SKM-1 (cell line): ENCODE results near the gene SBF1.
"Not testable (repeated sequence)": the region's sequence is repeated elsewhere in the genome, so short reads cannot be mapped to it uniquely, and the experiment has no call there.

Experiments used
- DNase-seq: peaks from one replicate; lab custom pipeline; 2025; ENCODE audit not compliant: unreplicated experiment; lab: John Stamatoyannopoulos, UW

Gene SBF1

DNA sequence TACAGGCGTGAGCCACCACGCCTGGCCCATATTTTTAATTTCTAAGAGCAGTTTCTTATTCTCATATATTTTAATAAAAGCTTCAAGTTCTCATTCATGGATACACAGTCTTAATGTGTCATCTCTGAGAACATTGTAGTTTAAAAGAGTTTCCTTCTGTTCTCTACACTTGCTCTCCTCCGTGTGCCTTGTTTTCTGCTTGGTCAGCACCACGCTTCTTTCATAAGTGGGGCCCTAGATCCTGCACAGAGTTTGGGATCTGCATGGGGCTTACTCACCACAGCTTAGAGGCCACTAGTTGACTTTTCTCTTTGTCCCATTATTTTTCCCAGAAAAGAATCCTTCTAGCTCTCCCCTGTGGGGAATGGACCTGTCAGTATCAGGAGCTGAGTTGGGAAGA lies 72.9 kb downstream of the SBF1 start:
- no peak for DNase-seq

- no peak for DNase-seq
Measured at GRCh38 chr22:50400931-50401330, 73.9 kb downstream of the SBF1 start.

- DNase-seq: no peak
Measured at GRCh38 chr22:50400406-50400805, 74.4 kb downstream of the SBF1 start.

GRCh38 chr22:50399751-50400331 lies 75.0 kb downstream of the SBF1 start:
- no peak for DNase-seq

DNA sequence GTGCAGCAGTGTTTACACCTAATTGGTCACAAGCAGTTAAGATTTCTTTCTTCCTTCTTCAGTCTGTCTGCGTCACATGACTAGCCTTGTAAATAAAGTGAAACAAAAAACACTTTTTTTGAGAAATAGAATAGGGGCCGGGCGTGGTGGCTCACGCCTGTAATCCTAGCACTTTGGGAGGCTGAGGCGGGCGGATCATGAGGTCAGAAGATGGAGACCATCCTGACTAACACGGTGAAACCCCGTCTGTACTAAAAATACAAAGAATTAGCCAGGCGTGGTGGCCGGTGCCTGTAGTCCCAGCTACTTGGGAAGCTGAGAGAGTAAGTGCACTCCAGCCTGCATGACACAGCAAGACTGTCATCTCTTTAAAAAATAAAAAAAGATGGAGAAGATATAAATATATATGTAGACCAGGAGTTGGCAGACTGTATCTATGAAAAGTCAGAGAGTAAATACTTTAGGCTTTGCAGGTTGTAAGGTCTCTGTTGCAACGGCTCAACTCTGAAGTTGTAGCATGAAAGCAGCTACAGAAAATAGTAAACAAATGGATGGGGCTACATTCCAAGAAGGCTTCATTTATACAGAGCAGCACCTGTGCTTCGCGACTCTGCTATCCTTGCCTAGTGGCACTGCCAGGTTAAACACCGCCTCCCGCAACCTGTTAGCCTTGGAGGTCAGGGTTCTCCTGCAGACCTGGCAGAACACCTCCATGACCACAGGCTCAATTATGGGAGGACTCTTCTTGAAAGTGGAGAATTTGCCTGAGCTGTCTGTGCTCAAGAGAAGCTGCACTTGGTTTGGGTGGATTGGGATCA lies 75.8 kb downstream of the SBF1 start:
- DNase-seq: no peak

GRCh38 chr22:50397371-50398060 lies 77.3 kb downstream of the SBF1 start:
- not testable (repeated sequence) for DNase-seq

DNA sequence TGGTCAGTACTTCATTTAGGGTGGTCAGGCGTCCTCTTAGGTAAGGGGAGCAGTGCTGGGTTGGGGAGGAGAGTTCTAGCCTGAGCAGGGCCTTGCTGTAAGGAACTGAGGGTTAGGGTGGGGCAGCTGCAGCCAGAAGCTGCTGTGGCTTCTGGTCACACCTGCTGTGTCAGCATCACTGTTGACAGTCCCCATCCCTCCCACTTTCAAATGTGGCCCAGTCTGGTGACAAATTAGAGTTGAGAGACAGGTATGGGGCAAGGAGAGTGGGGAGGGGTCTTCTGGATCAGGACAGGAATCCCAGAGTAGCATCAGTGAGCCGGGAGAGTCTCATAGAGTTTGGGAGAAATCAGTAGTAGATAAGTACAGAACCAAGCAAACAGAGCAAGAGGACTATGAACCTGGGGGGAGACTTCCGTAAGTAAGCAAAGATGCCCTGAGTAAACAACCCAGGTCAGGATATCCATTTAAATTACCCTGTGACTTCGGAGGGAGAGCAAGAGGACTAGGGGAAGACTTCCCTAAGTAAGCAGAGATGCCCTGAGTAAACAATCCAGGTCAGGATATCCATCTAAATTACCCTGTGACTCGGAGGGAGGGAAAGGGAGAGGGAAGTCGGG lies 78.0 kb downstream of the SBF1 start:
- no peak for DNase-seq
